GM19452 (cell line): Measurements from ENCODE around the gene HOXD3.

Experiments
- ATAC-seq: cut with Tn5 transposase; IDR thresholded peaks from one replicate; pipeline ENCODE4 v1.9.1; 2021; ENCODE audit not compliant: unreplicated experiment

HOXD3 gene

DNA sequence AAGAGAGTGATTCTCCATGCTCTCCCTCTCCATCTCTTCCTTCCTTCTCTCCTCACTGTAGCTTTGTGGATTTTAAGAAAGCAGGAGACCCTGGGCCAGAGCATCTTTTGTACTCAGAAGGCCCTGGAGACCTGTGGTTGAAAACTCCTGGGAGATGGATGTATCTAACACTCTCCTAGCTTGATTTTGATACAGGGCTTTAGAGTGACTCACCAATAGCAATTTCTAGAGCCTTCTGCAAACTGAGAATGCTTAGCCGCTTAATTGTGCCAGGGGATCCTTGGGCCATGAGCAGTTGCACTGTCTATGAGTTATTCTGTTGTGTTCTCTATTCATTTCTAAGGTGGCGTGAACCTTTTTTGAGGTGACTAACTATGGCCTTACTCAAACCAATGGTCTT lies 49.0 kb downstream of the HOXD3 start:
- ATAC-seq = no peak

DNA sequence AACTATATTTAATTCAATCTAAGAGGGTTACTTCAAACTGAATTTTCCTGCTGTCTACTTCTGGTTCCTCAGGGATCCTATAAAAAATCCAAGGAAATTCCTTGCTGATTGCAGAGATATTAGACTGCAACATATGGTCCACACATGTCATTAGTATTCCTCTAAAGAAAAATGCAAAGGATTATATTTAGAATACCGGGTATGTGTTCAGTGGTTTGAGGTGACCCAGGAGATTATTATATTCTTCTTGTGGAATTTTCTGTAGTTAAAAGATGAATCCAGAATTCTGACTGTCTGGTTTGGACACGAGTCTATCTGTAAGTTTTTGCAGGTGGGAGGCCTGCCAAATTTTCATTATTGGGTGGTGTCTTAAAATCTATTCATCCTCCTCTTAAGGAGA lies 49.6 kb downstream of the HOXD3 start:
- ATAC-seq = no peak

DNA sequence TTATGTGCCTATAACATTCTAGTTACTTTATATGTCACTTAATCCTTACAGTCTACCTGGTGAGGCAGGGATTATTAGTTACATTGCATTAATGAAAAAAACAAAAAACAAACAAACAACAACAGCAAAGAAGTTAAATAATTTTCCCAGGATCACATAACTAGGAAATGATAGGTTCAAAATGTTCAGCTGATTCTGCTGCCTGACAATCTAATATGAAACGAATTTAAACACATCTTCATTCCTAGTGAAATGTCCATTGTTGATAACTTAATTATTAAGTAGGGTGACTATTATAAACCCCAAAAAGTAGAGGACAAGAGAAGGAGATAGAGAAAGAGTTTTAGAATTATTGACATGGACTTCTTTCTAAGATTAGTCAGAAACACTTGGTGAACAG lies 54.0 kb downstream of the HOXD3 start:
- ATAC-seq = no peak

DNA sequence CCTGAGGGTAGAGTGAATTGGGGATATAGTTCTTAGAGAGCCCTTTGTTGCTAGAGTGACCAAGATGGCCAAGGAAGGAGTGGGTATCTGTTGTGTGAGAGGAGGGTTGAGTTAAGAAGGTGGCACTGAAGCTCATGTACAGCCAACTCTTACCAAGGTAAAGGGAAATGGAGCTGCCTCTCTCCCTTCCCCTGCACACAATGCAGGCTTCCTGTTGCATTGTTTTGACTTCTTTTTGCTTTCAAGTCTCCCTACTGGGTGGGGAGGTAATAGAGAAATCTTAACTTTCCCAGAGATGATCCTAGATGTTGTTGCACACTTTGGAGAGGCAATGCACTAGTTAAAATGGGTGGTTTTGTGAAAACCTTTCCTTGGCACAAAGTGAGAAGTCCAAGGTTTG lies 55.2 kb downstream of the HOXD3 start:
- no peak for ATAC-seq

DNA sequence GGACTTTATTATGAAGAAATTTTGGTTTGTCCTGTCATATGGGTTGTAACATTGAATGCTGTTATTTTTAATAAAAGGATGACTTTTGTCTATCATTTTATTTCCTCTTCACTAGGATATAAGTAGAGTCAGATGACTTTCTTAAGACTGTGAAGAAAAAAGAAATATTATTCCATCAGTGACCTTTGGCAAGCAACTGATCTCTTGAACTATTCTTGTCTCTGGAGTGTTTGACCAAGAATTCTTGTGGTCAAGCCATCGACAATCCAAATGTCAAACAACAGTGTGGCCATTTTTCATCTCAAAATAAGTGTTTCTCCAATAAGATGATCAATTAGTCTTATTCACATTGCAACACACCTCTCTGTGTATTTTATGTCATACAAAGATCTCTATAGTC lies 56.3 kb downstream of the HOXD3 start:
- ATAC-seq = no peak
